Measurements from ENCODE around the gene ZNF557. TPM values are rescaled to one million over a fixed set of nuclear protein-coding genes. Genes with fewer than 3 reads are reported as not detected.
A peak's percentile ranks its signal among the peaks of the same experiment; 100 is the strongest.
"Not testable (repeated sequence)": the region's sequence is repeated elsewhere in the genome, so short reads cannot be mapped to it uniquely, and the experiment has no call there.

ZNF557 gene
- total and polyA plus RNA-seq, 4 experiments from 2014 or later: 0.94 to 33.2 (median 21.0) TPM

- ChIA-PET POLR2A (ENCODE audit: partially characterized antibody) (interaction anchor here (0.6 kb wide), 1 partner anchor 565 kb away, joined by 3 read pairs; the partner anchor contains the start of genes PET100 and XAB2), CTCF (ENCODE audit: partially characterized antibody) (no interaction called here)
- no peak for DNase-seq
- H3K4me3 ChIP-seq (ENCODE audit: low read length in 2 of 2): no peak overlapping the region
- H3K27me3 ChIP-seq (ENCODE audit: insufficient read depth, low read length): no peaks in the 10 kb centered on the region
- H3K9me3 ChIP-seq (ENCODE audit: control insufficient read depth in 1 of 2, low read length in 2 of 2): no peaks in the 10 kb centered on the region
- intact Hi-C loops (cut with micrococcal nuclease): no loop called here
- Mint-ChIP-seq H3K9me3 (peaks cover 0 to under 1% (median 0%) of the 10 kb centered on the region in 8 donors), H3K27me3 (no peaks in the 10 kb centered on the region), H3K36me3 (no peaks in the 10 kb centered on the region), H3K4me3 (no peak overlapping the region), H3K4me1 (peaks cover 2 to 5% (median 3%) of the 10 kb centered on the region in 4 donors), H3K27ac (peak overlapping the region in 2 of 7 donors; percentile 8 to 59)
- no peaks in the 10 kb centered on the region for H3K36me3 ChIP-seq (ENCODE audit: insufficient read depth, low read length)
- peaks cover 4% of the 10 kb centered on the region for H3K4me1 ChIP-seq (ENCODE audit: insufficient read depth, low read length)
- no peak overlapping the region for H3K27ac ChIP-seq (ENCODE audit: low read depth, low read length)
Measured at GRCh38 chr19:7063764-7064418, 5.6 kb upstream of the ZNF557 start.

DNA sequence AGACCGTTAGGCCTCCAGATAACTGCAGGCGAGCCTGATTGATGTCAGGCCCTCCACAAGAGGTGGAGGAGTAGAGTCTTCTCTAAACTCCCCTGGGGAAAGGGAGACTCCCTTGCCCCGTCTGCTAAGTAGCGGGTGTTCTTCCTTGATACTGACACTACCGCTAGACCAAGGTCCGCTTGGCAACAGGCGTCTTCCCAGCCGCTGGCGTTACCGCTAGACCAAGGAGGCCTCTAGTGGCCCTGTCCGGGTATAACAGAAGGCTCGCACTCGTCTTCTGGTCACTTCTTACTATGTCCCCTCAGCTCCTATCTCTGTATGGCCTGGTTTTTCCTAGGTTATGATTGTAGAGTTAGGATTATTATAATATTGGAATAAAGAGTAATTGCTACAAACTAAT, 2.4 kb upstream of the ZNF557 start:
- peaks cover 21% of the 10 kb centered on the region for H3K4me1 ChIP-seq (ENCODE audit: insufficient read depth, low read length)
- peaks cover 8 to 12% of the 10 kb centered on the region in 2 donors for H3K36me3 Mint-ChIP-seq
- H3K27me3 Mint-ChIP-seq; H3K9me3 Mint-ChIP-seq; intact Hi-C loops (cut with micrococcal nuclease); DNase-seq; H3K27me3 ChIP-seq (ENCODE audit: insufficient read depth, low read length); CTCF ChIA-PET (ENCODE audit: partially characterized antibody); H3K4me3 ChIP-seq (ENCODE audit: low read length in 2 of 2); H3K4me3 Mint-ChIP-seq; H3K9me3 ChIP-seq (ENCODE audit: control insufficient read depth in 1 of 2, low read length in 2 of 2); H3K36me3 ChIP-seq (ENCODE audit: insufficient read depth, low read length); POLR2A ChIA-PET (ENCODE audit: partially characterized antibody); H3K27ac ChIP-seq (ENCODE audit: low read depth, low read length): not testable (repeated sequence)
- peak overlapping the region in 1 of 7 donors; percentile 60 for H3K27ac Mint-ChIP-seq
- H3K4me1 Mint-ChIP-seq: peaks cover 5 to 29% (median 11%) of the 10 kb centered on the region in 4 donors

GRCh38 chr19:7067716-7068115, 1.8 kb upstream of the ZNF557 start:
- Histone ChIP-seq H3K36me3 (ENCODE audit: insufficient read depth, low read length) (peaks cover 11% of the 10 kb centered on the region), H3K9me3 (ENCODE audit: control insufficient read depth in 1 of 2, low read length in 2 of 2) (no peaks in the 10 kb centered on the region), H3K4me3 (ENCODE audit: low read length in 2 of 2) (no peak overlapping the region), H3K27ac (ENCODE audit: low read depth, low read length) (no peak overlapping the region), H3K4me1 (ENCODE audit: insufficient read depth, low read length) (peaks cover 21% of the 10 kb centered on the region), H3K27me3 (ENCODE audit: insufficient read depth, low read length) (no peaks in the 10 kb centered on the region)
- Mint-ChIP-seq H3K36me3 (peaks cover 14 to 18% of the 10 kb centered on the region in 2 donors), H3K27ac (no peak overlapping the region), H3K4me1 (peaks cover 10 to 35% (median 17%) of the 10 kb centered on the region in 4 donors), H3K27me3 (no peaks in the 10 kb centered on the region), H3K9me3 (peaks cover 0 to 2% (median 0%) of the 10 kb centered on the region in 8 donors), H3K4me3 (no peak overlapping the region)
- DNase-seq: no peak
- POLR2A ChIA-PET (ENCODE audit: partially characterized antibody): interaction anchor here (4.7 kb wide), 1 partner anchor 32 kb away, joined by 31 read pairs; no protein-coding TSS in a partner anchor
- CTCF ChIA-PET (ENCODE audit: partially characterized antibody): interaction anchor here (1.3 kb wide), 1 partner anchor 501 kb away, joined by 4 read pairs; no protein-coding TSS in a partner anchor
- intact Hi-C loops (cut with micrococcal nuclease): no loop called here

DNA sequence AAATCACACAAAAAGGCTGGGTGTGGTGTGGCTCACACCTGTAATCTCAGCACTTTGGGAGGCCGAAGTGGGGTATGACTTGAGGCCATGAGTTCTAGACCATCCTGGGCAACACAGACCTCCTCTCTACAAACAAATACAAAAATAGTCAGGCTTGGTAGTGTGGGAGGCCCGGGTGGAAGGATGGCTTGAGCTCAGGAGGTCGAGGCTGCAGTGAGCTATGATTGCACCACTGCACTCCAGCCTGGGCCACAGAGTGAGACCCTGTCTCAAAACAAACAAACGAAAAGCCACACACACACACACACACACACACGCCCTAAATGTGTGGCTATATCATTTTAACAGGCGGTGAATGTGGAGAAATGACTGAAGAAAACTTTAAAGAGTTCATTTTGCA, 904 bp upstream of the ZNF557 start:
- POLR2A ChIA-PET (ENCODE audit: partially characterized antibody): interaction anchor here (0.9 to 4.7 kb wide), 22 partner anchors 9 to 852 kb away, joined by 3 to 33 read pairs (median 6); partner anchors contain the start of genes ALKBH7, ARHGEF18, KHSRP and MAP2K7
- intact Hi-C loops (cut with micrococcal nuclease): no loop called here

DNA sequence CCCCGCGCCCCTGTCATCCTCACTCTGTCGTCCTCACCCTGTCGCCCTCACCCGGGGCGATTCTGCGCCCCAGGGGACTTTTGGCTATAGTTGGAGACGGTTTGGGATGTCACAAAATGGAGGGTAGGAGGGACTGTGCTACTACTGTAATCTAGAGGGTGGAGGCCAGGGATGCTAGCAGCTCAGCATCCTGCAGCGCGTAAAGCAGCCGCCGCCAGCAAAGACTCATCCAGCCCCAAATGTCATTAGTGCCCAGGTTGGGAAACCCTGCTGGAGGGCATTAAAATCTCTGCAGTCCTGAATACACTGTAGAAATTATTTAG, 362 bp downstream of the ZNF557 start:
- H3K27ac ChIP-seq (ENCODE audit: low read depth, low read length): peak overlapping the region; percentile 74
- peaks cover 13 to 36% (median 19%) of the 10 kb centered on the region in 4 donors for H3K4me1 Mint-ChIP-seq
- no peaks in the 10 kb centered on the region for H3K27me3 ChIP-seq (ENCODE audit: insufficient read depth, low read length)
- peaks cover 21% of the 10 kb centered on the region for H3K4me1 ChIP-seq (ENCODE audit: insufficient read depth, low read length)
- no peak for DNase-seq
- ChIA-PET CTCF (ENCODE audit: partially characterized antibody) (interaction anchor here (1.1 to 3.3 kb wide), 4 partner anchors 29 to 207 kb away, joined by 3 to 12 read pairs (median 5); no protein-coding TSS in a partner anchor), POLR2A (ENCODE audit: partially characterized antibody) (interaction anchor here (0.5 to 4.7 kb wide), 21 partner anchors 8 to 851 kb away, joined by 3 to 33 read pairs (median 5); partner anchors contain the start of genes ARHGEF18, KHSRP, PCP2 and PET100)
- peaks cover 30% of the 10 kb centered on the region in 2 donors for H3K36me3 Mint-ChIP-seq
- H3K9me3 Mint-ChIP-seq: peaks cover 0 to 6% (median under 1%) of the 10 kb centered on the region in 8 donors
- intact Hi-C loops (cut with micrococcal nuclease): loop anchor here (1.0 kb wide), 1 partner anchor 29 kb away; no protein-coding TSS in a partner anchor
- H3K4me3 ChIP-seq (ENCODE audit: low read length in 2 of 2): peak overlapping the region; percentile 92 to 96
- no peaks in the 10 kb centered on the region for H3K27me3 Mint-ChIP-seq
- H3K4me3 Mint-ChIP-seq: peak overlapping the region; percentile 92 to 99 (median 96)
- H3K36me3 ChIP-seq (ENCODE audit: insufficient read depth, low read length): peaks cover 27% of the 10 kb centered on the region
- no peaks in the 10 kb centered on the region for H3K9me3 ChIP-seq (ENCODE audit: control insufficient read depth in 1 of 2, low read length in 2 of 2)
- peak overlapping the region; percentile 89 to 98 (median 95) for H3K27ac Mint-ChIP-seq

More for the DNA sequence above, 904 bp upstream of the ZNF557 start:
- peak overlapping the region; percentile 92 to 99 (median 96) for H3K4me3 Mint-ChIP-seq
- Histone ChIP-seq H3K4me1 (ENCODE audit: insufficient read depth, low read length) (peaks cover 21% of the 10 kb centered on the region), H3K27me3 (ENCODE audit: insufficient read depth, low read length) (no peaks in the 10 kb centered on the region), H3K4me3 (ENCODE audit: low read length in 2 of 2) (no peak overlapping the region), H3K9me3 (ENCODE audit: control insufficient read depth in 1 of 2, low read length in 2 of 2) (no peaks in the 10 kb centered on the region), H3K36me3 (ENCODE audit: insufficient read depth, low read length) (peaks cover 18% of the 10 kb centered on the region), H3K27ac (ENCODE audit: low read depth, low read length) (peak overlapping the region; percentile 74)
- H3K27me3 Mint-ChIP-seq: no peaks in the 10 kb centered on the region
- peaks cover 10 to 36% (median 18%) of the 10 kb centered on the region in 4 donors for H3K4me1 Mint-ChIP-seq
- H3K36me3 Mint-ChIP-seq: peaks cover 19 to 23% of the 10 kb centered on the region in 2 donors
- CTCF ChIA-PET (ENCODE audit: partially characterized antibody): interaction anchor here (0.5 to 3.3 kb wide), 6 partner anchors 33 to 500 kb away, joined by 3 to 12 read pairs (median 4); no protein-coding TSS in a partner anchor
- peak overlapping the region; percentile 89 to 98 (median 95) for H3K27ac Mint-ChIP-seq
- H3K9me3 Mint-ChIP-seq: peaks cover 0 to 2% (median 0%) of the 10 kb centered on the region in 8 donors
- no peak for DNase-seq

DNA sequence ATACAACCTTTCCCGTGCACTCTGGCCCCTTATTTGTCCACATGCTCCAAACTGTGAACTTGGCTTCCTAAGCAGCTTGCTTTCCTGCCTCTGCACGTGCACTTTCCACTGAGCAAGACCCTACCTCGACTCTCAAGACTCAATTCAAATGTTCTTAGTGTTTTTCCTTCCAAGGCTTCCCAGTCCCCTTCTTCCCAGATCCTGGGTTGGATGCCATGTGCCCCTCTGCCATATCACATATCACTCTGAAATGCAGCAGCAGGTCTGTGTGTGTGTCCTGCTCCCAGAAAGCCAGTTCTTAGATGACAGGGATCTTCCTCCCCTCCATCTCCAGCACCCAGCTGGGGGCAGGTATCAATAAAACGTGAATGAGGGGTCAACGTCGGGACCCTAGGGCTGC, 3.0 kb downstream of the ZNF557 start:
- Mint-ChIP-seq H3K27me3 (no peaks in the 10 kb centered on the region), H3K4me3 (peak overlapping the region in 7 of 8 donors; percentile 41 to 73 (median 64)), H3K36me3 (peaks cover 50 to 57% of the 10 kb centered on the region in 2 donors), H3K4me1 (peaks cover 13 to 40% (median 21%) of the 10 kb centered on the region in 4 donors), H3K27ac (peak overlapping the region in 3 of 7 donors; percentile 16 to 81 (median 53)), H3K9me3 (peaks cover 0 to 27% (median 16%) of the 10 kb centered on the region in 8 donors)
- Histone ChIP-seq H3K27me3 (ENCODE audit: insufficient read depth, low read length) (no peaks in the 10 kb centered on the region), H3K36me3 (ENCODE audit: insufficient read depth, low read length) (peaks cover 53% of the 10 kb centered on the region), H3K9me3 (ENCODE audit: control insufficient read depth in 1 of 2, low read length in 2 of 2) (peaks cover 6 to 9% of the 10 kb centered on the region in 2 donors), H3K4me3 (ENCODE audit: low read length in 2 of 2) (no peak overlapping the region), H3K27ac (ENCODE audit: low read depth, low read length) (no peak overlapping the region), H3K4me1 (ENCODE audit: insufficient read depth, low read length) (peaks cover 21% of the 10 kb centered on the region)
- DNase-seq: no peak
- intact Hi-C loops (cut with micrococcal nuclease): no loop called here
- CTCF ChIA-PET (ENCODE audit: partially characterized antibody): no interaction called here
- POLR2A ChIA-PET (ENCODE audit: partially characterized antibody): interaction anchor here (4.7 kb wide), 1 partner anchor 27 kb away, joined by 31 read pairs; no protein-coding TSS in a partner anchor

GRCh38 chr19:7074705-7075282, 5.3 kb downstream of the ZNF557 start:
- Histone ChIP-seq H3K9me3 (ENCODE audit: control insufficient read depth in 1 of 2, low read length in 2 of 2) (peaks cover 6 to 24% of the 10 kb centered on the region in 2 donors), H3K27ac (ENCODE audit: low read depth, low read length) (no peak overlapping the region), H3K36me3 (ENCODE audit: insufficient read depth, low read length) (peaks cover 74% of the 10 kb centered on the region), H3K4me3 (ENCODE audit: low read length in 2 of 2) (no peak overlapping the region), H3K27me3 (ENCODE audit: insufficient read depth, low read length) (no peaks in the 10 kb centered on the region), H3K4me1 (ENCODE audit: insufficient read depth, low read length) (peaks cover 16% of the 10 kb centered on the region)
- POLR2A ChIA-PET (ENCODE audit: partially characterized antibody): no interaction called here
- no peak for DNase-seq
- Mint-ChIP-seq H3K4me3 (no peak overlapping the region), H3K27me3 (no peaks in the 10 kb centered on the region), H3K9me3 (peaks cover 0 to 50% (median 37%) of the 10 kb centered on the region in 8 donors), H3K4me1 (peaks cover 8 to 27% (median 13%) of the 10 kb centered on the region in 4 donors), H3K36me3 (peaks cover 63 to 80% of the 10 kb centered on the region in 2 donors), H3K27ac (peak overlapping the region in 1 of 7 donors; percentile 32)
- CTCF ChIA-PET (ENCODE audit: partially characterized antibody): interaction anchor here (1.9 kb wide), 1 partner anchor 11 kb away, joined by 4 read pairs; no protein-coding TSS in a partner anchor
- intact Hi-C loops (cut with micrococcal nuclease): no loop called here
